Nephron (organoid): ENCODE measurements around the gene WWOX.

Source experiments
- H3K27ac Mint-ChIP-seq, 3 experiments: 2 replicates each; pipeline ENCODE4 v1.8.0; 2020; ENCODE audit warnings: mixed read lengths in 3 of 3, mild to moderate bottlenecking in 2 of 3, moderate library complexity in 1 of 3
- H3K27me3 Mint-ChIP-seq: 2 replicates; pipeline ENCODE4 v1.8.0; 2021; ENCODE audit warnings: low read depth, mild to moderate bottlenecking, moderate library complexity, mixed read lengths
- H3K36me3 Mint-ChIP-seq: 2 replicates; pipeline ENCODE4 v1.8.0; 2020; ENCODE audit warnings: low read depth, mixed read lengths
- H3K4me1 Mint-ChIP-seq: 2 replicates; pipeline ENCODE4 v1.8.0; 2020; ENCODE audit warnings: mixed read lengths
- H3K4me3 Mint-ChIP-seq, 3 experiments: 2 replicates each; pipeline ENCODE4 v1.8.0; 2020; ENCODE audit warnings: mild to moderate bottlenecking in 3 of 3, mixed read lengths in 3 of 3, moderate library complexity in 2 of 3
- H3K9me3 Mint-ChIP-seq: 2 replicates; pipeline ENCODE4 v1.8.0; 2020; ENCODE audit warnings: mixed read lengths
- CTCF ChIP-seq, 3 experiments: fragments of 200-600 bp; sonication (generic); IDR thresholded peaks; one replicate each; pipeline ENCODE4 v1.5.0; 2021; ENCODE audit warnings: antibody characterized with exemption in 3 of 3; ENCODE audit not compliant: unreplicated experiment in 3 of 3

The WWOX gene

GRCh38 chr16:79113826-79114225 is 1014.4 kb downstream of the WWOX start:
- Mint-ChIP-seq H3K27ac (no peak overlapping the region), H3K4me1 (peaks cover 20% of the 10 kb centered on the region), H3K27me3 (peaks cover 6% of the 10 kb centered on the region), H3K4me3 (no peak overlapping the region), H3K9me3 (peaks cover 13% of the 10 kb centered on the region), H3K36me3 (peaks cover 10% of the 10 kb centered on the region)
- TF ChIP-seq CTCF (IDR thresholded peaks at IDR 0.05; ENCODE audit: unreplicated experiment in 3 of 3) = no peak

- Mint-ChIP-seq H3K4me1 (peaks cover 14% of the 10 kb centered on the region), H3K27me3 (peaks cover 3% of the 10 kb centered on the region), H3K27ac (no peak overlapping the region), H3K36me3 (peaks cover 10% of the 10 kb centered on the region), H3K4me3 (no peak overlapping the region), H3K9me3 (peaks cover 13% of the 10 kb centered on the region)
- TF ChIP-seq CTCF (IDR thresholded peaks at IDR 0.05; ENCODE audit: unreplicated experiment in 3 of 3) = no peak
These were observed 1015.3 kb downstream of the WWOX start for GRCh38 chr16:79114759-79115158.

GRCh38 chr16:79121906-79122305 is 1022.5 kb downstream of the WWOX start:
- H3K36me3 Mint-ChIP-seq = peaks cover 10% of the 10 kb centered on the region
- H3K4me3 Mint-ChIP-seq = no peak overlapping the region
- no peak for TF ChIP-seq CTCF (IDR thresholded peaks at IDR 0.05; ENCODE audit: unreplicated experiment in 3 of 3)
- peaks cover 7% of the 10 kb centered on the region for H3K9me3 Mint-ChIP-seq
- no peak overlapping the region for H3K27ac Mint-ChIP-seq
- H3K27me3 Mint-ChIP-seq = peaks cover 4% of the 10 kb centered on the region
- H3K4me1 Mint-ChIP-seq = no peaks in the 10 kb centered on the region

- H3K27me3 Mint-ChIP-seq = peaks cover 4% of the 10 kb centered on the region
- peaks cover 7% of the 10 kb centered on the region for H3K9me3 Mint-ChIP-seq
- H3K27ac Mint-ChIP-seq = no peak overlapping the region
- TF ChIP-seq CTCF (IDR thresholded peaks at IDR 0.05; ENCODE audit: unreplicated experiment in 3 of 3) = no peak
- H3K4me1 Mint-ChIP-seq = no peaks in the 10 kb centered on the region
- peaks cover 7% of the 10 kb centered on the region for H3K36me3 Mint-ChIP-seq
- no peak overlapping the region for H3K4me3 Mint-ChIP-seq
These were observed 1022.9 kb downstream of the WWOX start for GRCh38 chr16:79122343-79122742.

- Mint-ChIP-seq H3K4me1 (no peaks in the 10 kb centered on the region), H3K36me3 (no peaks in the 10 kb centered on the region), H3K9me3 (no peaks in the 10 kb centered on the region), H3K27ac (no peak overlapping the region), H3K27me3 (peaks cover 4% of the 10 kb centered on the region), H3K4me3 (no peak overlapping the region)
- no peak for TF ChIP-seq CTCF (IDR thresholded peaks at IDR 0.05; ENCODE audit: unreplicated experiment in 3 of 3)
These were observed 1024.7 kb downstream of the WWOX start for GRCh38 chr16:79124016-79124756.

- peaks cover 10% of the 10 kb centered on the region for H3K4me1 Mint-ChIP-seq
- no peak overlapping the region for H3K4me3 Mint-ChIP-seq
- no peaks in the 10 kb centered on the region for H3K27me3 Mint-ChIP-seq
- no peak for TF ChIP-seq CTCF (IDR thresholded peaks at IDR 0.05; ENCODE audit: unreplicated experiment in 3 of 3)
- H3K27ac Mint-ChIP-seq = no peak overlapping the region
- H3K36me3 Mint-ChIP-seq = no peaks in the 10 kb centered on the region
- peaks cover 10% of the 10 kb centered on the region for H3K9me3 Mint-ChIP-seq
These were observed 1028.3 kb downstream of the WWOX start for GRCh38 chr16:79127766-79128165.
